ENCODE results near the gene MACROD2.
"Not testable (repeated sequence)": the region's sequence is repeated elsewhere in the genome, so short reads cannot be mapped to it uniquely, and the experiment has no call there.

MACROD2 gene

GRCh38 chr20:14412065-14412681 lies 416.9 kb downstream of the MACROD2 start:
- no peak for DNase-seq (ENCODE audit: low read depth)

GRCh38 chr20:14413835-14414234 lies 418.5 kb downstream of the MACROD2 start:
- DNase-seq (ENCODE audit: low read depth) = no peak

GRCh38 chr20:14414560-14414959 lies 419.2 kb downstream of the MACROD2 start:
- no peak for DNase-seq (ENCODE audit: low read depth)

- no peak for DNase-seq (ENCODE audit: low read depth)
These were observed 420.2 kb downstream of the MACROD2 start for GRCh38 chr20:14415467-14415866.

- no peak for DNase-seq (ENCODE audit: low read depth)
These were observed 423.1 kb downstream of the MACROD2 start for GRCh38 chr20:14418376-14418775.

- DNase-seq (ENCODE audit: low read depth) = no peak
These were observed 427.6 kb downstream of the MACROD2 start for GRCh38 chr20:14422892-14423291.

GRCh38 chr20:14431568-14431967 lies 436.3 kb downstream of the MACROD2 start:
- DNase-seq (ENCODE audit: low read depth) = no peak

GRCh38 chr20:14432085-14432484 lies 436.8 kb downstream of the MACROD2 start:
- DNase-seq (ENCODE audit: low read depth) = no peak

GRCh38 chr20:14432597-14432996 lies 437.3 kb downstream of the MACROD2 start:
- no peak for DNase-seq (ENCODE audit: low read depth)

GRCh38 chr20:14434384-14435136 lies 439.2 kb downstream of the MACROD2 start:
- no peak for DNase-seq (ENCODE audit: low read depth)

GRCh38 chr20:14441201-14441600 lies 445.9 kb downstream of the MACROD2 start:
- DNase-seq (ENCODE audit: low read depth) = no peak

- no peak for DNase-seq (ENCODE audit: low read depth)
These were observed 448.8 kb downstream of the MACROD2 start for GRCh38 chr20:14444106-14444505.

GRCh38 chr20:14445310-14445709 lies 450.0 kb downstream of the MACROD2 start:
- no peak for DNase-seq (ENCODE audit: low read depth)

- DNase-seq (ENCODE audit: low read depth) = no peak
These were observed 450.6 kb downstream of the MACROD2 start for GRCh38 chr20:14445902-14446301.

GRCh38 chr20:14446446-14446845 lies 451.1 kb downstream of the MACROD2 start:
- no peak for DNase-seq (ENCODE audit: low read depth)

- no peak for DNase-seq (ENCODE audit: low read depth)
These were observed 454.0 kb downstream of the MACROD2 start for GRCh38 chr20:14449323-14449722.

GRCh38 chr20:14450256-14450655 lies 454.9 kb downstream of the MACROD2 start:
- DNase-seq (ENCODE audit: low read depth) = no peak

- DNase-seq (ENCODE audit: low read depth) = no peak
These were observed 456.1 kb downstream of the MACROD2 start for GRCh38 chr20:14451458-14451857.

- no peak for DNase-seq (ENCODE audit: low read depth)
These were observed 457.9 kb downstream of the MACROD2 start for GRCh38 chr20:14453259-14453658.

GRCh38 chr20:14454296-14454695 lies 459.0 kb downstream of the MACROD2 start:
- DNase-seq (ENCODE audit: low read depth) = no peak

GRCh38 chr20:14467104-14467827 lies 471.9 kb downstream of the MACROD2 start:
- DNase-seq (ENCODE audit: low read depth) = not testable (repeated sequence)

- DNase-seq (ENCODE audit: low read depth) = no peak
These were observed 475.0 kb downstream of the MACROD2 start for GRCh38 chr20:14470231-14470899.

All from T follicular helper cell (primary cell).